B cell (primary cell): ENCODE results near the gene KRTAP20-3. TPM values are rescaled to one million over a fixed set of nuclear protein-coding genes. Genes with fewer than 3 reads are reported as not detected.

Source experiments
- ATAC-seq: fragments of 200-7000 bp; cut with Tn5 transposase; one replicate; pipeline ENCODE4 v1.10.0; 2021; ENCODE audit warnings: low read depth, mild to moderate bottlenecking, moderate number of reproducible peaks, moderate library complexity
- CTCF ChIA-PET: fragments of 350-600 bp; sonication (Branson Sonifier 250); formaldehyde crosslinking; loops from one replicate; lab custom pipeline; 2021; ENCODE audit warnings: antibody characterized with exemption, inconsistent platforms; lab: Charles Lee
- POLR2A ChIA-PET: fragments of 350-600 bp; sonication (Branson Sonifier 250); formaldehyde crosslinking; loops from one replicate; lab custom pipeline; 2021; ENCODE audit warnings: antibody characterized with exemption; lab: Charles Lee
- DNase-seq: peaks from one replicate; pipeline ENCODE4 v3.0.0; 2013
- H2AFZ ChIP-seq: 2 replicates; pipeline ENCODE4 v1.6.1; 2012; ENCODE audit warnings: mild to moderate bottlenecking, low read depth, low read length; ENCODE audit not compliant: insufficient read depth, poor library complexity, severe bottlenecking
- H3K27ac ChIP-seq, 2 donors: 1 replicate in 1 of 2; 2 replicates in 1 of 2; pipeline ENCODE4 v1.5.1; 2012 to 2013; ENCODE audit warnings: low read length in 2 of 2, mild to moderate bottlenecking in 2 of 2, moderate library complexity in 1 of 2
- H3K27me3 ChIP-seq, 4 experiments: fragments of 200-600 bp in 1 of 4; sonication (generic) in 1 of 4; replicated peaks in 1 of 4; 1 replicate in 2 of 4; 2 replicates in 2 of 4; pipeline versions ENCODE4 v1.6.1 to v1.7.0; 2013 to 2016; ENCODE audit warnings: low read length in 3 of 4, mild to moderate bottlenecking in 2 of 4, mixed read lengths in 1 of 4, moderate library complexity in 1 of 4; ENCODE audit not compliant: insufficient read depth in 4 of 4, control insufficient read depth in 3 of 4; ENCODE audit errors: control extremely low read depth in 1 of 4
- H3K36me3 ChIP-seq, 2 experiments: replicated peaks in 1 of 2; 1 replicate in 1 of 2; 2 replicates in 1 of 2; pipeline versions ENCODE4 v1.6.1 to v1.7.1; 2013; ENCODE audit warnings: low read length in 1 of 2; ENCODE audit not compliant: insufficient read depth in 2 of 2, control insufficient read depth in 1 of 2; ENCODE audit errors: control extremely low read depth in 1 of 2, extremely low read depth in 1 of 2
- H3K4me1 ChIP-seq, 2 donors: fragments of 200-600 bp in 1 of 2; sonication (generic) in 1 of 2; 1 replicate in 1 of 2; 2 replicates in 1 of 2; pipeline versions ENCODE4 v1.5.1 to v1.6.1; 2013 to 2017; ENCODE audit warnings: low read length in 2 of 2; ENCODE audit not compliant: control insufficient read depth in 2 of 2, insufficient read depth in 2 of 2
- H3K4me2 ChIP-seq: replicated peaks from 2 replicates; pipeline ENCODE3; 2012; ENCODE audit warnings: mild to moderate bottlenecking, low read depth, low read length; ENCODE audit not compliant: poor library complexity, severe bottlenecking
- H3K4me3 ChIP-seq, 5 experiments: fragments of 200-600 bp in 1 of 5; sonication (generic) in 1 of 5; 1 replicate in 3 of 5; 2 replicates in 2 of 5; pipeline versions ENCODE4 v1.5.1 to v1.7.0; 2011 to 2016; ENCODE audit warnings: low read length in 4 of 5, mild to moderate bottlenecking in 4 of 5, low read depth in 2 of 5, control low read depth in 1 of 5, moderate library complexity in 1 of 5; ENCODE audit not compliant: insufficient read depth in 1 of 5; ENCODE audit errors: control extremely low read depth in 1 of 5, extremely low read depth in 1 of 5
- H3K79me2 ChIP-seq: fragments of 200-600 bp; sonication (generic); one replicate; pipeline ENCODE4 v1.6.0; 2016; ENCODE audit warnings: low read length; ENCODE audit not compliant: control insufficient read depth, insufficient read depth
- H3K9ac ChIP-seq: fragments of 200-600 bp; sonication (generic); 2 replicates; pipeline ENCODE4 v1.6.1; 2017; ENCODE audit warnings: mild to moderate bottlenecking, low read length, moderate library complexity
- H3K9me3 ChIP-seq, 3 donors: one replicate each; pipeline versions ENCODE4 v1.6.1 to v1.7.1; 2013; ENCODE audit warnings: low read length in 2 of 3; ENCODE audit not compliant: control insufficient read depth in 2 of 3, insufficient read depth in 1 of 3; ENCODE audit errors: control extremely low read depth in 1 of 3
- H4K20me1 ChIP-seq: 2 replicates; pipeline ENCODE4 v1.6.0; 2012; ENCODE audit warnings: mild to moderate bottlenecking, low read length; ENCODE audit not compliant: insufficient read depth, control insufficient read depth, poor library complexity, severe bottlenecking
- H3K27ac Mint-ChIP-seq: one replicate; pipeline ENCODE4 v1.8.0; 2021; ENCODE audit warnings: mixed read lengths
- H3K27me3 Mint-ChIP-seq: one replicate; pipeline ENCODE4 v1.8.0; 2021; ENCODE audit warnings: mixed read lengths
- H3K4me1 Mint-ChIP-seq: one replicate; pipeline ENCODE4 v1.8.0; 2021; ENCODE audit warnings: mixed read lengths
- H3K4me3 Mint-ChIP-seq: one replicate; pipeline ENCODE4 v1.8.0; 2021; ENCODE audit warnings: mixed read lengths
- H3K9me3 Mint-ChIP-seq: one replicate; pipeline ENCODE4 v1.8.0; 2022; ENCODE audit warnings: mixed read lengths; ENCODE audit not compliant: insufficient read depth
- EZH2 ChIP-seq: IDR thresholded peaks from 2 replicates; pipeline ENCODE4 v1.6.1; 2012; ENCODE audit warnings: borderline replicate concordance, low read depth, mild to moderate bottlenecking, moderate library complexity, low read length; ENCODE audit not compliant: insufficient read depth, poor library complexity, severe bottlenecking
- WGBS: methylation state at CpG from one replicate; pipeline ENCODE4 v1.1.5; 2013; ENCODE audit warnings: missing lambda C conversion rate; ENCODE audit not compliant: insufficient coverage; 5-methylcytosine and 5-hydroxymethylcytosine counted together
- intact Hi-C: fragments of 100-400 bp; cut with micrococcal nuclease; formaldehyde crosslinking; loops from one replicate; pipeline ENCODE4 v1.10.0; 2022
- polyA plus RNA-seq: library from polyadenylated mRNA; depleted of rRNA; stranded (reverse); fragments of >200 nt; gene quantifications from 2 replicates; pipeline ENCODE4 v1.2.3, GENCODE V29; 2012
- total RNA-seq, 2 donors: library from RNA; stranded (reverse); fragments of 120-200 nt in 1 of 2; gene quantifications; 1 replicate in 1 of 2; 2 replicates in 1 of 2; pipeline versions ENCODE4 v1.2.3 to v1.2.4, GENCODE V29; 2013 to 2022
- TF ChIP-seq, protein P1 (sequence below): fragments of 200-600 bp; IDR thresholded peaks from one replicate; pipeline ENCODE4 v1.8.0; 2022; ENCODE audit warnings: antibody characterized with exemption, mild to moderate bottlenecking

KRTAP20-3 gene
- total and polyA plus RNA-seq, 2 donors (not counting 1 experiment from before 2014, with no cell fraction given) = not detected

DNA sequence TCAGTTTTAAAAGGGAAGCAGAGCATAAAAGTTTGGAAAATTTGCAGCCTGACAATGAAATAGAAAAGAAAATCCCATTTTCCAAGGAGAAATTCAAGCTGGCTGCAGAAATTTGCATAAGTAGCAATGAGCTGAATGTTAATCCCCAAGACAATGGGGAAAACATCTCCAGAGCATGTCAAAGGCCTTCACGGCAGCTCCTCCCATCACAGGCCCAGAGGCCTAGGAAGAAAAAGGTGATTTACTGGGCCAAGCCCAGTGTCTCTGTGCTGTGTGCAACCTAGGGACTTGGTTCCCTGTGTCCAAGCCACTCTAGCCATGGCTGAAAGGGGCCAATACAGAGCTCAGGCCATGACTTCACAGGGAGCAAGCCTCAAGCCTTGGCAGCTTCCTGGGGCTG lies 26.1 kb downstream of the KRTAP20-3 start:
- H3K4me1 ChIP-seq = no peaks in the 10 kb centered on the region
- H3K27me3 Mint-ChIP-seq = no peaks in the 10 kb centered on the region
- TF ChIP-seq EZH2 = no peak
- TF ChIP-seq, protein P1, sequence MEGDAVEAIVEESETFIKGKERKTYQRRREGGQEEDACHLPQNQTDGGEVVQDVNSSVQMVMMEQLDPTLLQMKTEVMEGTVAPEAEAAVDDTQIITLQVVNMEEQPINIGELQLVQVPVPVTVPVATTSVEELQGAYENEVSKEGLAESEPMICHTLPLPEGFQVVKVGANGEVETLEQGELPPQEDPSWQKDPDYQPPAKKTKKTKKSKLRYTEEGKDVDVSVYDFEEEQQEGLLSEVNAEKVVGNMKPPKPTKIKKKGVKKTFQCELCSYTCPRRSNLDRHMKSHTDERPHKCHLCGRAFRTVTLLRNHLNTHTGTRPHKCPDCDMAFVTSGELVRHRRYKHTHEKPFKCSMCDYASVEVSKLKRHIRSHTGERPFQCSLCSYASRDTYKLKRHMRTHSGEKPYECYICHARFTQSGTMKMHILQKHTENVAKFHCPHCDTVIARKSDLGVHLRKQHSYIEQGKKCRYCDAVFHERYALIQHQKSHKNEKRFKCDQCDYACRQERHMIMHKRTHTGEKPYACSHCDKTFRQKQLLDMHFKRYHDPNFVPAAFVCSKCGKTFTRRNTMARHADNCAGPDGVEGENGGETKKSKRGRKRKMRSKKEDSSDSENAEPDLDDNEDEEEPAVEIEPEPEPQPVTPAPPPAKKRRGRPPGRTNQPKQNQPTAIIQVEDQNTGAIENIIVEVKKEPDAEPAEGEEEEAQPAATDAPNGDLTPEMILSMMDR = no peak
- no peaks in the 10 kb centered on the region for H4K20me1 ChIP-seq
- DNase-seq (no peak), ATAC-seq (no peak)
- POLR2A ChIA-PET = no interaction called here
- H3K4me2 ChIP-seq = no peak overlapping the region
- intact Hi-C loops = no loop called here
- CTCF ChIA-PET = no interaction called here
- peaks cover 2% of the 10 kb centered on the region for H3K9me3 Mint-ChIP-seq
- H3K4me3 ChIP-seq = no peak overlapping the region
- H3K27me3 ChIP-seq = no peaks in the 10 kb centered on the region
- no peak overlapping the region for H3K4me3 Mint-ChIP-seq
- no peaks in the 10 kb centered on the region for H3K4me1 Mint-ChIP-seq
- H3K9ac ChIP-seq = no peak overlapping the region
- 86% methylated on average over 1 of the region's 1 CpG for WGBS
- peaks cover 0 to 7% (median 0%) of the 10 kb centered on the region in 3 donors for H3K9me3 ChIP-seq
- H3K27ac ChIP-seq = no peak overlapping the region
- no peaks in the 10 kb centered on the region for H3K79me2 ChIP-seq
- H3K27ac Mint-ChIP-seq = no peak overlapping the region
- no peaks in the 10 kb centered on the region for H3K36me3 ChIP-seq
- H2AFZ ChIP-seq = no peak overlapping the region

DNA sequence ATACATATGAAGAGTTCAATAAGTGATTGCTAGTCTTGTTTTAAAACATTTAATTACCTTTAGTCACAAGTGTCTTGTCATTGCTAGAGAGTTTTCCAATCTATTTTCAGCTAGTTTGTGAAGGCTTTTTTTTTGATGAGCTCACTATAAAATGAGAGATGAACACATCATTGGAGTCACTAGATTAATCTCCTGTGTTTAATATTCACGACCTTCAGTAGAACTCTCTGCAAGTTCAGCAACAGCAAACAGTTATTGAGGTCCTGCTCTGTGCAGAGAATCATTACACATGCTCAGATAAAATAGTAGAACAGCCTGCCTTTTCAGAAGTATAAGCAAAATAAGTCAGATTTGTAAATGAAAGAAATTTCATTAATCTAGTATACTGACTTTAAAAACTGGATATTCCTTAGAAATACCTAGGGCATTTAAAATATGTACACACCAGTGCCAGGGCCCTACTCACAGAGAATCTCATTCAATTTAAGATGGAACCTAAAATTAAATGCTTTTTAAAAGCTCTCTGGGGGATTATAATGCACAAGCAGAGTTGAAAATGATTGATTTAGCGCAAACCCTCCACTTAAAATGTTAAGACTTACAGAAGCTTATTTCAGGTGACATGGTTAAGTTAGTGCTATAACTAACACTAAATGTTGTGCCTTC lies 30.5 kb downstream of the KRTAP20-3 start:
- CTCF ChIA-PET = no interaction called here

More for the DNA sequence above, 30.5 kb downstream of the KRTAP20-3 start:
- no peak overlapping the region for H3K27ac Mint-ChIP-seq
- H3K9me3 Mint-ChIP-seq = peaks cover 4% of the 10 kb centered on the region
- H3K27ac ChIP-seq = no peak overlapping the region
- H3K4me3 Mint-ChIP-seq = no peak overlapping the region
- TF ChIP-seq, protein P1 = no peak
- no peak for TF ChIP-seq EZH2
- peaks cover 0 to 7% (median 0%) of the 10 kb centered on the region in 3 donors for H3K9me3 ChIP-seq
- DNase-seq (no peak), ATAC-seq (no peak)
- no peak overlapping the region for H2AFZ ChIP-seq
- no CpG with 5 or more reads among the region's 2 CpGs for WGBS
- H3K4me2 ChIP-seq = no peak overlapping the region
- no peak overlapping the region for H3K4me3 ChIP-seq
- POLR2A ChIA-PET = no interaction called here
- no peaks in the 10 kb centered on the region for H3K79me2 ChIP-seq
- intact Hi-C loops = no loop called here
- H3K9ac ChIP-seq = no peak overlapping the region
- no peaks in the 10 kb centered on the region for H4K20me1 ChIP-seq
- H3K27me3 Mint-ChIP-seq = no peaks in the 10 kb centered on the region
- H3K4me1 ChIP-seq = no peaks in the 10 kb centered on the region
- no peaks in the 10 kb centered on the region for H3K4me1 Mint-ChIP-seq
- no peaks in the 10 kb centered on the region for H3K36me3 ChIP-seq
- no peaks in the 10 kb centered on the region for H3K27me3 ChIP-seq
